HL-60 (cell line): ENCODE measurements around the gene HSD17B1.

Source experiments
- TF ChIP-seq, protein P1 (sequence below): IDR thresholded peaks from one replicate; pipeline ENCODE4 v1.5.1; 2011; ENCODE audit warnings: low read length, control low read depth, inconsistent platforms; ENCODE audit not compliant: insufficient read depth
- TF ChIP-seq, protein P2 (sequence below): IDR thresholded peaks from 2 replicates; pipeline ENCODE4 v1.6.1; 2012; ENCODE audit warnings: low read depth; ENCODE audit not compliant: insufficient replicate concordance

- TF ChIP-seq, protein P1, sequence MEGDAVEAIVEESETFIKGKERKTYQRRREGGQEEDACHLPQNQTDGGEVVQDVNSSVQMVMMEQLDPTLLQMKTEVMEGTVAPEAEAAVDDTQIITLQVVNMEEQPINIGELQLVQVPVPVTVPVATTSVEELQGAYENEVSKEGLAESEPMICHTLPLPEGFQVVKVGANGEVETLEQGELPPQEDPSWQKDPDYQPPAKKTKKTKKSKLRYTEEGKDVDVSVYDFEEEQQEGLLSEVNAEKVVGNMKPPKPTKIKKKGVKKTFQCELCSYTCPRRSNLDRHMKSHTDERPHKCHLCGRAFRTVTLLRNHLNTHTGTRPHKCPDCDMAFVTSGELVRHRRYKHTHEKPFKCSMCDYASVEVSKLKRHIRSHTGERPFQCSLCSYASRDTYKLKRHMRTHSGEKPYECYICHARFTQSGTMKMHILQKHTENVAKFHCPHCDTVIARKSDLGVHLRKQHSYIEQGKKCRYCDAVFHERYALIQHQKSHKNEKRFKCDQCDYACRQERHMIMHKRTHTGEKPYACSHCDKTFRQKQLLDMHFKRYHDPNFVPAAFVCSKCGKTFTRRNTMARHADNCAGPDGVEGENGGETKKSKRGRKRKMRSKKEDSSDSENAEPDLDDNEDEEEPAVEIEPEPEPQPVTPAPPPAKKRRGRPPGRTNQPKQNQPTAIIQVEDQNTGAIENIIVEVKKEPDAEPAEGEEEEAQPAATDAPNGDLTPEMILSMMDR, result no peak
- TF ChIP-seq, protein P2, sequence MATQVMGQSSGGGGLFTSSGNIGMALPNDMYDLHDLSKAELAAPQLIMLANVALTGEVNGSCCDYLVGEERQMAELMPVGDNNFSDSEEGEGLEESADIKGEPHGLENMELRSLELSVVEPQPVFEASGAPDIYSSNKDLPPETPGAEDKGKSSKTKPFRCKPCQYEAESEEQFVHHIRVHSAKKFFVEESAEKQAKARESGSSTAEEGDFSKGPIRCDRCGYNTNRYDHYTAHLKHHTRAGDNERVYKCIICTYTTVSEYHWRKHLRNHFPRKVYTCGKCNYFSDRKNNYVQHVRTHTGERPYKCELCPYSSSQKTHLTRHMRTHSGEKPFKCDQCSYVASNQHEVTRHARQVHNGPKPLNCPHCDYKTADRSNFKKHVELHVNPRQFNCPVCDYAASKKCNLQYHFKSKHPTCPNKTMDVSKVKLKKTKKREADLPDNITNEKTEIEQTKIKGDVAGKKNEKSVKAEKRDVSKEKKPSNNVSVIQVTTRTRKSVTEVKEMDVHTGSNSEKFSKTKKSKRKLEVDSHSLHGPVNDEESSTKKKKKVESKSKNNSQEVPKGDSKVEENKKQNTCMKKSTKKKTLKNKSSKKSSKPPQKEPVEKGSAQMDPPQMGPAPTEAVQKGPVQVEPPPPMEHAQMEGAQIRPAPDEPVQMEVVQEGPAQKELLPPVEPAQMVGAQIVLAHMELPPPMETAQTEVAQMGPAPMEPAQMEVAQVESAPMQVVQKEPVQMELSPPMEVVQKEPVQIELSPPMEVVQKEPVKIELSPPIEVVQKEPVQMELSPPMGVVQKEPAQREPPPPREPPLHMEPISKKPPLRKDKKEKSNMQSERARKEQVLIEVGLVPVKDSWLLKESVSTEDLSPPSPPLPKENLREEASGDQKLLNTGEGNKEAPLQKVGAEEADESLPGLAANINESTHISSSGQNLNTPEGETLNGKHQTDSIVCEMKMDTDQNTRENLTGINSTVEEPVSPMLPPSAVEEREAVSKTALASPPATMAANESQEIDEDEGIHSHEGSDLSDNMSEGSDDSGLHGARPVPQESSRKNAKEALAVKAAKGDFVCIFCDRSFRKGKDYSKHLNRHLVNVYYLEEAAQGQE, result no peak
These were observed 12.9 kb downstream of the HSD17B1 start for GRCh38 chr17:42565523-42566214.
